ENCODE data around the gene RRBP1.

RRBP1 gene

GRCh38 chr20:17637985-17638640, 43.9 kb downstream of the RRBP1 start:
- no peak for TF ChIP-seq FOXP2 (optimal IDR thresholded peaks at IDR 0.05; ENCODE audit: borderline replicate concordance, extremely low read depth, extremely low read length, insufficient read depth)
- no peak for TF ChIP-seq POLR2AphosphoS5 (IDR thresholded peaks at IDR 0.05; ENCODE audit: low read depth, low read length)
- no peak for TF ChIP-seq TAF1 (IDR thresholded peaks at IDR 0.05; ENCODE audit: borderline replicate concordance, insufficient read depth, low read length)
- no peak for TF ChIP-seq REST (IDR thresholded peaks at IDR 0.05; ENCODE audit: insufficient read depth in 1 of 2, low read depth in 2 of 2, low read length in 2 of 2)
- no peak for TF ChIP-seq SIN3A (IDR thresholded peaks at IDR 0.05; ENCODE audit: borderline replicate concordance, insufficient read depth, low read length)

GRCh38 chr20:17637413-17637780, 44.6 kb downstream of the RRBP1 start:
- TF ChIP-seq FOXP2 (optimal IDR thresholded peaks at IDR 0.05; ENCODE audit: borderline replicate concordance, extremely low read depth, extremely low read length, insufficient read depth) = no peak
- TF ChIP-seq SIN3A (IDR thresholded peaks at IDR 0.05; ENCODE audit: borderline replicate concordance, insufficient read depth, low read length) = no peak
- no peak for TF ChIP-seq POLR2AphosphoS5 (IDR thresholded peaks at IDR 0.05; ENCODE audit: low read depth, low read length)
- TF ChIP-seq REST (IDR thresholded peaks at IDR 0.05; ENCODE audit: insufficient read depth in 1 of 2, low read depth in 2 of 2, low read length in 2 of 2) = no peak
- TF ChIP-seq TAF1 (IDR thresholded peaks at IDR 0.05; ENCODE audit: borderline replicate concordance, insufficient read depth, low read length) = no peak

GRCh38 chr20:17636523-17637412, 45.3 kb downstream of the RRBP1 start:
- TF ChIP-seq REST (IDR thresholded peaks at IDR 0.05; ENCODE audit: insufficient read depth in 1 of 2, low read depth in 2 of 2, low read length in 2 of 2) = no peak
- no peak for TF ChIP-seq FOXP2 (optimal IDR thresholded peaks at IDR 0.05; ENCODE audit: borderline replicate concordance, extremely low read depth, extremely low read length, insufficient read depth)
- no peak for TF ChIP-seq TAF1 (IDR thresholded peaks at IDR 0.05; ENCODE audit: borderline replicate concordance, insufficient read depth, low read length)
- TF ChIP-seq SIN3A (IDR thresholded peaks at IDR 0.05; ENCODE audit: borderline replicate concordance, insufficient read depth, low read length) = no peak
- TF ChIP-seq POLR2AphosphoS5 (IDR thresholded peaks at IDR 0.05; ENCODE audit: low read depth, low read length) = no peak

- no peak for TF ChIP-seq REST (IDR thresholded peaks at IDR 0.05; ENCODE audit: insufficient read depth in 1 of 2, low read depth in 2 of 2, low read length in 2 of 2)
- no peak for TF ChIP-seq SIN3A (IDR thresholded peaks at IDR 0.05; ENCODE audit: borderline replicate concordance, insufficient read depth, low read length)
- TF ChIP-seq TAF1 (IDR thresholded peaks at IDR 0.05; ENCODE audit: borderline replicate concordance, insufficient read depth, low read length) = no peak
Measured at GRCh38 chr20:17635332-17636244, 46.5 kb downstream of the RRBP1 start.
